Measurements from ENCODE around the gene CDC25B.

Gene CDC25B

DNA sequence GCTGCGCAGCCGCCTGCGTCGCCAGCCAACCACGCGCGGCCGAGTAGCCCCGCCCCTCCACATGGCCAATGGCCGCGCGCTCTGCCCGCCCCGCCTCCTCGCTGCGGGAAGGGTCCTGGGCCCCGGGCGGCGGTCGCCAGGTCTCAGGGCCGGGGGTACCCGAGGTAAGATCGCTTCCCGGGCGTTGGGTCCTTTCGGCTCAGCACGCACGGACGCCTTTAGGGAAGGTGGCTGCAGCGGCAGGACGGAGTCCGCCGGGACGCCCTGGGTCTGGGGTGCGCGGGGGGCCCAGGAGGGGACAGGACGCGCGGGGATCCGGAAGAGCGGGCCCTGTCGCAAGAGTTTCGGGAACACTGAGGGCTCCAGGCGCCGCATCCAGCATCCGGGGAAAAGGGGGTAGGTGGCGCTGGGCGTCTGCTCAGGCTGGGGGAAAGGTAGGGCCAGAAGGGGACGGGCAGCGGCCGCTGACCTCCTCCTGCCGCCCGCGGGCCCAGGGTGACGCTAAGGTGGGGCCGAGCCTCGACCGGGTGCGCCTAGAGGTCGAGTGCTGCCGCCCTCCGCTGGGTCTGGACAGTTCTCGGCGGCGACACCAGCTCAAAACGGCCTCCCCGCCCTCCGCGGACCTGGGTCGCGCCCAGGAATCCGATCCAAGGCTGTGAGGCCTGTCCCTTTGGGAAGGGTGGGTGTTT lies 50.8 kb downstream of the CDC25B start, which contains the start of gene MAVS:
Gene MAVS, plus strand, starts transcription at position 95 of the 689 bp plus-strand sequence. CDS start 7,791 bp downstream, outside the sequence.
- no peak for TF ChIP-seq CTCF (conservative IDR thresholded peaks at IDR 0.05; ENCODE audit: low read depth, low read length)
- H3K4me3 ChIP-seq (ENCODE audit: low read length), result peak within 1 kb of the TSS; percentile 84
- DNase-seq (ENCODE audit: low read depth), result no peak

DNA sequence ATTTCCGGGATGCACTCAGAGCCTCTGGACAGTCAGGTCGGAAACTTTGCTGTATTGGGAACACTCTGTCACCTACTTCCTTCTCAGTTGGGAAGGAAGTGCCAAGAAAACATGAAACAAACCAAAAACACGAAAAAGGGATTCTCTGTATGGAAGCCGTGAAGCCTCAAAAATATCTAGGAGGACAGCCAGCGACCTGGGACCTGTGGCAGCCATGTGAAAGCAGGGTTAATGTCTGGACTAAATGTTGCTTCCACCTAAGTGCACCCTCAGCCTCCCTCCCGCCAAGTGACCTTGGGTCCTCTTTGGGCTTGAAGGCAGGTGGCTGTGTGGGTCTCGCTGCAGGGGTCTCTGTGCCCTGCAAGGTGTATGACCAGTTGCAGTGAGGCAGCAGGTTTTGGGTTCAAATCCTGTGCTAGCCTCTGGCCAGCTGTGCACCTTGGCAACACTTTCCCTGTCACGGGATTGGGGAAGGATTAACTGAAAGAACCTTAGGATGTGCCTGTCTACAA lies 51.4 kb downstream of the CDC25B start:
- no peak for TF ChIP-seq CTCF (conservative IDR thresholded peaks at IDR 0.05; ENCODE audit: low read depth, low read length)

GRCh38 chr20:3848565-3848964 lies 52.5 kb downstream of the CDC25B start:
- no peak for TF ChIP-seq CTCF (conservative IDR thresholded peaks at IDR 0.05; ENCODE audit: low read depth, low read length)
- DNase-seq (ENCODE audit: low read depth), result no peak
- H3K4me3 ChIP-seq (ENCODE audit: low read length), result no peak overlapping the region

More for the DNA sequence above, 51.4 kb downstream of the CDC25B start:
- H3K4me3 ChIP-seq (ENCODE audit: low read length), result peak overlapping the region; percentile 84
- DNase-seq (ENCODE audit: low read depth), result no peak

DNA sequence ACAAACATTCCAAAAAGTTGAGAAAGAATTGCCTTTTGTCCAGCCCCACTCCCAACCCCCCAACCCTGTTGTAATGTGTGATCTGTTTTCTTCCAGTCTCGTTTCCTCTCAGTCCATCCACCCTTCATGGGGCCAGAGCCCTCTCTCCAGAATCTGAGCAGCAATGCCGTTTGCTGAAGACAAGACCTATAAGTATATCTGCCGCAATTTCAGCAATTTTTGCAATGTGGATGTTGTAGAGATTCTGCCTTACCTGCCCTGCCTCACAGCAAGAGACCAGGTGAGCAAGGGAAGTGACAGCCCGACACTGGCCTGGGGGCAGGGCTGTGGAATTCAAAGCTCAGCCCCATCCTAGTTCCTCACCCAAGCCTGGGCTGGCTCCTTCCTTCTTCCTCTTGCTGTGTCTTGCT lies 58.4 kb downstream of the CDC25B start:
- no peak overlapping the region for H3K4me3 ChIP-seq (ENCODE audit: low read length)
- TF ChIP-seq CTCF (conservative IDR thresholded peaks at IDR 0.05; ENCODE audit: low read depth, low read length), result no peak
- no peak for DNase-seq (ENCODE audit: low read depth)
